ENCODE measurements around the gene MGAT5B. TPM values are rescaled to one million over a fixed set of nuclear protein-coding genes. Genes with fewer than 3 reads are reported as not detected.

MGAT5B gene
- total and polyA plus RNA-seq, 7 donors = 0.16 to 0.83 (median 0.51) TPM; not detected in 2

DNA sequence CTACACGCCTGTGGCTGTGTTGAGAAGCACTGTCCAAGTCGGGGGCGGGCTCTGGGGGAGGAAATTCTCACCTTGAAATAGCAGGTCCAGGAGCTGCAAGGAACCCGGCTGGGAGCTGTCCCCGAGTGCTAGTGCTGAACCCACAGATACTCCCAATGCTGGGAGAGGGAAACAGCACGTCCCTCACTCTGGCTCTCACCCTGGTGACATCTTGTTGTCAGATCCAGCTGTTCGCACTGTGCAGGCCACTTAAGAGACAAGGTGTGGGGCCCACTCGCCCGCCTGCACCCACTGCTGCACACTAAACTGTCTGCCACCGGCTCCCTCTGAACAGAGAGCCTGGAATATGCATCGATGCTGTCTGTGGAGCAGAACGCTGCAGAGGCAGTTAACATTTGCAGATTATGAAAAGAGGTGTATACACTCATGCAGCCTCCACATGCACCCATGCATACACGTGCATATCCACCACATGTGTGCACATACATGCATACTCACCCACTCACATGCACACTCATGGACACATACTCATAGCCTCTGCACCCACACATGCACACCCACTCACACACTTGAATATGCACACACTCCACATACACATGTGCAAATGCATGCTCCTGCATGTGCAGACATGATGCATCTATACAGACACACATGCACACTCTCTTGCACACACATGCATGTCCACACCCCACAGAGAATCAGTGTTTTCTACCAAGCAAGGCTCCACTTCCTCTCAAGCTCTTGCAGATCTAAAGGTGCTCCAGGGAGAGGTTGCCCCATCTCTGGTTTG is 42.0 kb downstream of the MGAT5B start:
- DNase-seq = no peak
- no peaks in the 10 kb centered on the region for H3K36me3 ChIP-seq
- 27 to 30% methylated on average over 13 of the region's 13 CpGs for WGBS, 2 donors
- no peak overlapping the region for H3K4me3 ChIP-seq
- H3K9me3 ChIP-seq = no peaks in the 10 kb centered on the region
- peaks cover 0 to 31% (median 5%) of the 10 kb centered on the region in 3 donors for H3K27me3 ChIP-seq
- H3K27ac ChIP-seq = no peak overlapping the region
- TF ChIP-seq POLR2AphosphoS5 (IDR thresholded peaks at IDR 0.05) (no peak), EP300 (IDR thresholded peaks at IDR 0.05) (no peak), POLR2A (IDR thresholded peaks at IDR 0.05) (no peak)
- TF ChIP-seq, protein P1, sequence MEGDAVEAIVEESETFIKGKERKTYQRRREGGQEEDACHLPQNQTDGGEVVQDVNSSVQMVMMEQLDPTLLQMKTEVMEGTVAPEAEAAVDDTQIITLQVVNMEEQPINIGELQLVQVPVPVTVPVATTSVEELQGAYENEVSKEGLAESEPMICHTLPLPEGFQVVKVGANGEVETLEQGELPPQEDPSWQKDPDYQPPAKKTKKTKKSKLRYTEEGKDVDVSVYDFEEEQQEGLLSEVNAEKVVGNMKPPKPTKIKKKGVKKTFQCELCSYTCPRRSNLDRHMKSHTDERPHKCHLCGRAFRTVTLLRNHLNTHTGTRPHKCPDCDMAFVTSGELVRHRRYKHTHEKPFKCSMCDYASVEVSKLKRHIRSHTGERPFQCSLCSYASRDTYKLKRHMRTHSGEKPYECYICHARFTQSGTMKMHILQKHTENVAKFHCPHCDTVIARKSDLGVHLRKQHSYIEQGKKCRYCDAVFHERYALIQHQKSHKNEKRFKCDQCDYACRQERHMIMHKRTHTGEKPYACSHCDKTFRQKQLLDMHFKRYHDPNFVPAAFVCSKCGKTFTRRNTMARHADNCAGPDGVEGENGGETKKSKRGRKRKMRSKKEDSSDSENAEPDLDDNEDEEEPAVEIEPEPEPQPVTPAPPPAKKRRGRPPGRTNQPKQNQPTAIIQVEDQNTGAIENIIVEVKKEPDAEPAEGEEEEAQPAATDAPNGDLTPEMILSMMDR (IDR thresholded peaks at IDR 0.05) = no peak
- no peaks in the 10 kb centered on the region for H3K4me1 ChIP-seq
- intact Hi-C loops (cut with DNase I) = no loop called here

DNA sequence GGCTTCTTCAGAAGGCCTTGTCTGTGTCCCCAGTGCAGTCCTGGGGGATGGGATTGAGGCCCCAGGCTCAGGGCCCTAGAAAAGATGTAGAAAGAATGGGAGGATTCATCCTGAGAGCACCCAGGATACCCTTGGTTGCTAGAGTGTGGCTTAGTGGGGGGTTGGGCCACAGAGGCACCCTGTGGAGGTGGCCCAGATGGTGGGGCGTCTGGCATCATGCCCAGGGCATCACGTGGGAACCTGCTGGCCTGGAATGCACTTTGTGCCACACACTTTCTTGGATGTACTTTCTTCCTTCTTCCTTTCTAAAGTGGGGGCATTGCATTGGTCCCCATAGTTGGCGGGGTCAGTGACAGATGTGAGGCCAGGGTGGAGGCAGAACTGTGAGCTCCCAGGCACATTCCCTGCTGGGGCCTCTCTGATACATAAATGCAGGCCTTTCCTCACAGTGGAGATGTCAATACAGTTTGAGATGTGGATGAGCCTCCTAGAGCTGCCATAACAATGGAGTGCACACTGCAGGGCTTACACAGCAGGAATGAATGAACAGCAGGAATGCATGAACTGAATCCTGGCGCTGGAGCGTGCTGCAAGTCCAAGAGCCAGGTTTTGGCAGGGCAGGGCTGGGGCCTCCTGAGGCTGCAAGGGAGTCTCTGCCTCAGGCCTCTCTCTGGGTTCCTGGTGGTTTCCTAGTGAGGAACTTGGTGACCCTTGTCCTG is 43.3 kb downstream of the MGAT5B start:
- Histone ChIP-seq H3K4me3 (no peak overlapping the region), H3K27ac (no peak overlapping the region)
- intact Hi-C loops (cut with DNase I) = no loop called here

DNA sequence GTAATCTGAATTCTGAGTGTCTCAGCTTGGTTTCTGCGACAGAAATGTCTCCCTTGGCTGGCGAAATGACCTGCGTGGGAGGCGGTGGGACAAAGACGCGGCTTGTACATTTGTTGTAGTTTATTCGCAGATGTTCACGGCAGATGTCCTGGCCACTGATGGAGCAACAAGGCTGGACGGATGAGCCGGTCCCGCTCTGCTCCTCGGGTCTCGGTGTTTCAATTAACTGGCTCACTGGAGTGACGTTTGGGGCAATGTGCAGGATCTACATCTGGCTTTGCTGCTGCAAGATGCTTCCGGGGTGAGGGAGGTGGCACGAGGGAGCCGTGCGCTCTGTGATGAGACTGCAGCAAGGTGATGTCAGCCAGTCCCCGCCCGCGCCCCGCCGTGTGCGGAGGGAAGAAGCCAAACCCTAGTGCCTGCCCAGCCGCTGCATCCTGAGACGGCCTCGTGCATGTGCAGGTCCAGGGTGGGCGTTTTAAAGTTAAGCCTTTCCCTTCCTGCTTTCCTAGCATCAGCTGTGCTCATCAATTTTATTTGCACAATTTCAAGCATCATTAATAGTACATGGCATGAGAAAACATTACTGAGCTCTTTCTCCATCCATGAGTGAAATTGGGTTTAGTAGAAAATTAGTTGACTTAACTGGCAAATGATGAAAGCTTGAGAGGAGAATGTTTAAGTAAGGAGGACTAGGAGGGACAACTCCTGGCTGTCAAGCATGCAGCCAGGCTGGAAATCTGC is 44.4 kb downstream of the MGAT5B start:
- no peak for DNase-seq
- Histone ChIP-seq H3K27me3 (peaks cover 0 to 26% (median 5%) of the 10 kb centered on the region in 3 donors), H3K9me3 (no peaks in the 10 kb centered on the region), H3K4me1 (no peaks in the 10 kb centered on the region), H3K27ac (no peak overlapping the region), H3K4me3 (no peak overlapping the region), H3K36me3 (no peaks in the 10 kb centered on the region)
- intact Hi-C loops (cut with DNase I) = no loop called here
- 89 to 92% methylated on average over 28 of the region's 28 CpGs for WGBS, 2 donors
- no peak for TF ChIP-seq POLR2AphosphoS5 (IDR thresholded peaks at IDR 0.05)
- TF ChIP-seq EP300 (IDR thresholded peaks at IDR 0.05) = no peak
- no peak for TF ChIP-seq POLR2A (IDR thresholded peaks at IDR 0.05)
- TF ChIP-seq, protein P1 (IDR thresholded peaks at IDR 0.05) = no peak

More for the DNA sequence above, 43.3 kb downstream of the MGAT5B start:
- no peak for DNase-seq
- H3K9me3 ChIP-seq = no peaks in the 10 kb centered on the region
- TF ChIP-seq, protein P1 (IDR thresholded peaks at IDR 0.05) = no peak
- TF ChIP-seq EP300 (IDR thresholded peaks at IDR 0.05) = no peak
- TF ChIP-seq POLR2A (IDR thresholded peaks at IDR 0.05) = no peak
- TF ChIP-seq POLR2AphosphoS5 (IDR thresholded peaks at IDR 0.05) = no peak
- peaks cover 0 to 30% (median 5%) of the 10 kb centered on the region in 3 donors for H3K27me3 ChIP-seq
- 63 to 77% methylated on average over 5 of the region's 5 CpGs for WGBS, 2 donors
- no peaks in the 10 kb centered on the region for H3K4me1 ChIP-seq
- H3K36me3 ChIP-seq = no peaks in the 10 kb centered on the region

DNA sequence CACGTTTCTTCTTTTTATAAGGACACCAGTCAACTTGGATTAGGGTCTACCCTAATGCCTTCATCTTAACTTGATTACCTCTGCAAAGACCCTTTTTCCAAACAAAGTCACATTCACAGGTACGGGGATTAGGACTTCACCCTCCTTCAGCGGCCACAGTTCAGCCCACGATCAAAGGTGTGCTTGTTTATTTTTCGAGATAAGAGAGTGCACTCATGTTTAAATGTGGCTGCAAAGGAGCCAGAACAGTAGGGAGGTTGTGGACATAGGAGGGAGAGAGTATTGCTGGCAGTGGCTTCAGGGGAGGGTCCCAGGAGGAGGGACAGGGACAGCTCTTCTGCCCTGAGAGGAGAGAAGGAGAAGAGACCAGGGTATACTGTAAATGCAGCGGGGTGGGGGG is 46.7 kb downstream of the MGAT5B start:
- no peaks in the 10 kb centered on the region for H3K9me3 ChIP-seq
- WGBS, 2 donors = 12 to 58% methylated on average over 6 of the region's 6 CpGs
- H3K4me1 ChIP-seq = no peaks in the 10 kb centered on the region
- DNase-seq = no peak
- TF ChIP-seq POLR2AphosphoS5 (IDR thresholded peaks at IDR 0.05) (no peak), EP300 (IDR thresholded peaks at IDR 0.05) (no peak), POLR2A (IDR thresholded peaks at IDR 0.05) (no peak)
- TF ChIP-seq, protein P1 (IDR thresholded peaks at IDR 0.05) = no peak
- no peaks in the 10 kb centered on the region for H3K36me3 ChIP-seq
- H3K27me3 ChIP-seq = peaks cover 0 to 27% (median 0%) of the 10 kb centered on the region in 3 donors
- intact Hi-C loops (cut with DNase I) = no loop called here
- no peak overlapping the region for H3K4me3 ChIP-seq
- H3K27ac ChIP-seq = no peak overlapping the region

Data from sigmoid colon (tissue), 7 donors.